HEK293 (cell line): ENCODE results near the gene BTC.

Experiments used
- CTCF ChIA-PET: fragments of 350-600 bp; formaldehyde crosslinking; extraction: SDS; loops from one replicate; lab custom pipeline; 2021; ENCODE audit warnings: antibody characterized with exemption; lab: Yijun Ruan, JAX
- POLR2A ChIA-PET: fragments of 300-600 bp; formaldehyde crosslinking; extraction: SDS; loops from one replicate; lab custom pipeline; 2020; ENCODE audit warnings: antibody characterized with exemption, inconsistent platforms; lab: Yijun Ruan, JAX
- H3K27ac ChIP-seq: fragments of 200-500 bp; sonication (Bioruptor generic); 2 replicates; pipeline ENCODE4 v1.5.1; 2014; ENCODE audit warnings: low read depth, low read length, control low read depth, inconsistent platforms; ENCODE audit errors: extremely low read depth
- H3K36me3 ChIP-seq, 2 experiments: fragments of 200-500 bp in 1 of 2; sonication (Bioruptor generic) in 1 of 2; 1 replicate in 1 of 2; 2 replicates in 1 of 2; pipeline ENCODE4 v1.5.1; 2014 to 2017; ENCODE audit warnings: inconsistent platforms in 2 of 2, low read length in 2 of 2; ENCODE audit not compliant: control insufficient read depth in 2 of 2, insufficient read depth in 1 of 2
- H3K4me1 ChIP-seq: fragments of 200-500 bp; sonication (Bioruptor generic); 2 replicates; pipeline ENCODE4 v1.5.1; 2014; ENCODE audit warnings: mild to moderate bottlenecking, low read length, inconsistent platforms; ENCODE audit not compliant: control insufficient read depth, insufficient read depth
- H3K4me3 ChIP-seq: 2 replicates; pipeline ENCODE4 v1.5.1; 2011; ENCODE audit warnings: low read depth, mild to moderate bottlenecking, control low read depth, low read length, moderate library complexity
- H3K9me3 ChIP-seq: fragments of 200-500 bp; sonication (Bioruptor generic); 2 replicates; pipeline ENCODE4 v1.5.1; 2014; ENCODE audit warnings: low read depth, low read length, inconsistent platforms; ENCODE audit not compliant: control insufficient read depth, insufficient read depth
- BCL6B ChIP-seq: fragments of 450-650 bp; formaldehyde crosslinking; IDR thresholded peaks from 2 replicates; pipeline ENCODE4 v1.5.1; 2017; ENCODE audit warnings: missing biosample characterization, missing genetic modification characterization
- OVOL3 ChIP-seq: fragments of 450-650 bp; formaldehyde crosslinking; IDR thresholded peaks from 2 replicates; pipeline ENCODE4 v1.5.1; 2016; ENCODE audit warnings: missing biosample characterization, missing genetic modification characterization
- PBX3 ChIP-seq: sonication (generic); formaldehyde crosslinking; IDR thresholded peaks from 2 replicates; pipeline ENCODE4 v1.8.1; 2022; ENCODE audit warnings: mild to moderate bottlenecking, moderate library complexity, missing genetic modification reagents
- ZFP69B ChIP-seq: fragments of 450-650 bp; formaldehyde crosslinking; IDR thresholded peaks from 2 replicates; pipeline ENCODE4 v1.5.1; 2016; ENCODE audit warnings: missing biosample characterization, missing genetic modification characterization
- ZNF114 ChIP-seq: fragments of 450-650 bp; formaldehyde crosslinking; IDR thresholded peaks from 2 replicates; pipeline ENCODE4 v1.5.0; 2017; ENCODE audit warnings: missing biosample characterization, missing genetic modification characterization
- ZNF148 ChIP-seq: fragments of 450-650 bp; formaldehyde crosslinking; IDR thresholded peaks from 2 replicates; pipeline ENCODE4 v1.5.0; 2017; ENCODE audit warnings: missing biosample characterization, missing genetic modification characterization, borderline replicate concordance
- ZNF155 ChIP-seq: fragments of 450-650 bp; formaldehyde crosslinking; IDR thresholded peaks from 2 replicates; pipeline ENCODE4 v1.5.1; 2016; ENCODE audit warnings: missing biosample characterization, missing genetic modification characterization
- ZNF202 ChIP-seq: fragments of 450-650 bp; formaldehyde crosslinking; IDR thresholded peaks from 2 replicates; pipeline ENCODE4 v1.5.1; 2016; ENCODE audit warnings: missing biosample characterization, missing genetic modification characterization, borderline replicate concordance
- ZNF302 ChIP-seq: fragments of 450-650 bp; formaldehyde crosslinking; IDR thresholded peaks from 2 replicates; pipeline ENCODE4 v1.5.1; 2016; ENCODE audit warnings: missing biosample characterization, missing genetic modification characterization, low read depth
- ZNF501 ChIP-seq: fragments of 450-650 bp; formaldehyde crosslinking; IDR thresholded peaks from 2 replicates; pipeline ENCODE4 v1.5.1; 2016; ENCODE audit warnings: missing biosample characterization, missing genetic modification characterization
- ZNF548 ChIP-seq: fragments of 450-650 bp; formaldehyde crosslinking; IDR thresholded peaks from 2 replicates; pipeline ENCODE4 v1.5.1; 2016; ENCODE audit warnings: missing biosample characterization, missing genetic modification characterization
- ZNF580 ChIP-seq: fragments of 450-650 bp; formaldehyde crosslinking; IDR thresholded peaks from 2 replicates; pipeline ENCODE4 v1.5.1; 2016; ENCODE audit warnings: missing biosample characterization, missing genetic modification characterization
- ZNF639 ChIP-seq: fragments of 450-650 bp; formaldehyde crosslinking; IDR thresholded peaks from 2 replicates; pipeline ENCODE4 v1.5.1; 2016; ENCODE audit warnings: missing biosample characterization, missing genetic modification characterization
- ZSCAN30 ChIP-seq: fragments of 450-650 bp; IDR thresholded peaks from 2 replicates; pipeline ENCODE4 v1.5.1; 2018; ENCODE audit warnings: missing biosample characterization, mild to moderate bottlenecking, missing genetic modification characterization, moderate library complexity

The BTC gene

GRCh38 chr4:74805601-74806000 lies 11.3 kb upstream of the BTC start (continued):
- TF ChIP-seq ZNF148 (tag by site-specific recombination) = no peak
- TF ChIP-seq PBX3 (CRISPR knock-in tag) = no peak
- TF ChIP-seq OVOL3 (tag by site-specific recombination) = no peak
- TF ChIP-seq ZNF501 (tag by site-specific recombination) = no peak
- TF ChIP-seq, all 188 proteins: peak for 0

GRCh38 chr4:74800310-74800709 lies 6.0 kb upstream of the BTC start:
- Histone ChIP-seq H3K4me1 (no peaks in the 10 kb centered on the region), H3K4me3 (no peak overlapping the region), H3K9me3 (no peaks in the 10 kb centered on the region), H3K36me3 (no peaks in the 10 kb centered on the region), H3K27ac (no peak overlapping the region)
- ChIA-PET POLR2A (no interaction called here), CTCF (interaction anchor here (0.6 to 0.7 kb wide), 2 partner anchors 23 to 422 kb away, joined by 3 to 6 read pairs; no protein-coding TSS in a partner anchor)
- TF ChIP-seq ZSCAN30 (tag by site-specific recombination) (no peak), ZNF302 (no peak), ZNF114 (tag by site-specific recombination) (no peak), ZNF548 (tag by site-specific recombination) (no peak), ZNF580 (tag by site-specific recombination) (no peak), ZFP69B (tag by site-specific recombination) (no peak), ZNF202 (tag by site-specific recombination) (no peak)

GRCh38 chr4:74796631-74797030 lies 2.3 kb upstream of the BTC start:
- H3K4me3 ChIP-seq = no peak overlapping the region
- POLR2A ChIA-PET = no interaction called here
- no peak for TF ChIP-seq ZNF155 (tag by site-specific recombination)
- TF ChIP-seq BCL6B (tag by site-specific recombination) = no peak
- no peak for TF ChIP-seq ZNF639 (tag by site-specific recombination)
- H3K9me3 ChIP-seq = no peaks in the 10 kb centered on the region
- H3K36me3 ChIP-seq = no peaks in the 10 kb centered on the region
- CTCF ChIA-PET = interaction anchor here (0.6 kb wide), 1 partner anchor 778 kb away, joined by 3 read pairs; no protein-coding TSS in a partner anchor
- H3K4me1 ChIP-seq = no peaks in the 10 kb centered on the region
- no peak overlapping the region for H3K27ac ChIP-seq
